K562 (cell line): Measurements from ENCODE around the gene MAP1LC3B2. TPM values are rescaled to one million over a fixed set of nuclear protein-coding genes. Genes with fewer than 3 reads are reported as not detected.

Source experiments
- ATAC-seq: fragments of 200-7000 bp; cut with Tn5 transposase; 3 replicates; pipeline ENCODE4 v1.9.1; 2020; ENCODE audit warnings: moderate library complexity
- BruUV-seq: library from RNA; stranded (reverse); fragments of 400-500 nt; replicated peaks from 2 replicates; lab custom pipeline; 2021; lab: Mats Ljungman, UMichigan
- CTCF ChIA-PET: fragments of 300-600 bp; formaldehyde crosslinking; extraction: SDS; loops from one replicate; lab custom pipeline; 2021; ENCODE audit warnings: low intra/inter-chr PET ratio; lab: Yijun Ruan, JAX
- POLR2A ChIA-PET: fragments of 300-600, 350-650 bp; sonication (Branson Sonifier 250); formaldehyde crosslinking; extraction: SDS; loops from one replicate; lab custom pipeline; 2021; ENCODE audit warnings: antibody characterized with exemption, inconsistent platforms; lab: Yijun Ruan, JAX
- DNase-seq, 4 experiments: peaks; one replicate each; pipeline versions ENCODE4 v3.0.0 to v3.0.0-alpha.2; 2011 to 2018; ENCODE audit warnings: low spot score in 3 of 4, mixed read lengths in 3 of 4; ENCODE audit errors: extremely low read depth in 1 of 4
- FAIRE-seq: peaks from 2 replicates; lab custom pipeline; 2011; peaks lifted over from hg19 to GRCh38; lab: Jason Lieb, UNC
- H2AFZ ChIP-seq: 2 replicates; pipeline ENCODE4 v1.6.0; 2011; ENCODE audit warnings: low read depth, low read length, control low read depth, inconsistent platforms
- H3K27ac ChIP-seq: fragments of 200-600 bp; 3 replicates; pipeline ENCODE4 v1.8.0; 2011; ENCODE audit warnings: low read depth, mild to moderate bottlenecking, control low read depth, inconsistent platforms, low read length, moderate library complexity, mixed read lengths; ENCODE audit errors: extremely low read depth
- H3K27me3 ChIP-seq, 2 experiments: fragments of 300-600 bp in 1 of 2; 2 replicates in 1 of 2; 3 replicates in 1 of 2; pipeline versions ENCODE4 v1.6.0 to v1.8.0; 2011; ENCODE audit warnings: inconsistent platforms in 2 of 2, low read length in 2 of 2, mild to moderate bottlenecking in 1 of 2, mixed read lengths in 1 of 2, moderate library complexity in 1 of 2; ENCODE audit not compliant: control insufficient read depth in 2 of 2, insufficient read depth in 2 of 2
- H3K36me3 ChIP-seq: fragments of 300-600 bp; 3 replicates; pipeline ENCODE4 v1.8.0; 2011; ENCODE audit warnings: mild to moderate bottlenecking, low read length, inconsistent platforms; ENCODE audit not compliant: control insufficient read depth, insufficient read depth
- H3K4me1 ChIP-seq, 2 experiments: fragments of 200-600 bp in 1 of 2; replicated peaks in 1 of 2; 2 replicates in 1 of 2; 3 replicates in 1 of 2; pipeline versions ENCODE4 v1.5.1 to v1.8.0; 2011; ENCODE audit warnings: inconsistent platforms in 2 of 2, low read length in 2 of 2, mild to moderate bottlenecking in 1 of 2, mixed read lengths in 1 of 2, moderate library complexity in 1 of 2; ENCODE audit not compliant: control insufficient read depth in 2 of 2, insufficient read depth in 2 of 2
- H3K4me2 ChIP-seq: 2 replicates; pipeline ENCODE4 v1.6.1; 2011; ENCODE audit warnings: low read length, control low read depth, inconsistent platforms, mixed read lengths; ENCODE audit not compliant: insufficient read depth
- H3K4me3 ChIP-seq: fragments of 200-600 bp; sonication (generic), shearing (Covaris generic); 2 replicates; pipeline ENCODE4 v1.5.1; 2016; ENCODE audit warnings: control low read depth, inconsistent platforms
- H3K79me2 ChIP-seq: fragments of 200-600 bp; 3 replicates; pipeline ENCODE4 v1.8.0; 2011; ENCODE audit warnings: low read length, inconsistent platforms; ENCODE audit not compliant: control insufficient read depth, insufficient read depth
- H3K9ac ChIP-seq, 2 experiments: 2 replicates each; pipeline versions ENCODE4 v1.6.0 to v1.6.1; 2011; ENCODE audit warnings: low read depth in 2 of 2, low read length in 2 of 2, control low read depth in 1 of 2, inconsistent platforms in 1 of 2, mild to moderate bottlenecking in 1 of 2, mixed read lengths in 1 of 2; ENCODE audit not compliant: insufficient read depth in 1 of 2
- H3K9me1 ChIP-seq: one replicate; pipeline ENCODE4 v1.6.0; 2011; ENCODE audit warnings: inconsistent platforms, mild to moderate bottlenecking, low read length, moderate library complexity; ENCODE audit not compliant: control insufficient read depth, insufficient read depth
- H3K9me3 ChIP-seq: replicated peaks from 2 replicates; pipeline ENCODE4 v1.5.1; 2011; ENCODE audit warnings: low read depth, low read length, inconsistent platforms; ENCODE audit not compliant: control insufficient read depth, insufficient read depth
- H4K20me1 ChIP-seq: replicated peaks from 2 replicates; pipeline ENCODE4 v1.6.1; 2011; ENCODE audit warnings: low read length, inconsistent platforms, mixed read lengths; ENCODE audit not compliant: control insufficient read depth, insufficient read depth
- ADNP ChIP-seq: fragments of 200-800 bp; sonication (Bioruptor generic); IDR thresholded peaks from 2 replicates; pipeline ENCODE4 v1.6.1; 2016; ENCODE audit warnings: missing genetic modification characterization, missing compliant biosample characterization
- BCOR ChIP-seq: fragments of 450-650 bp; IDR thresholded peaks from 2 replicates; pipeline ENCODE4 v1.6.1; 2016
- CHD4 ChIP-seq: fragments of 200-600 bp; sonication (generic); IDR thresholded peaks from 3 replicates; pipeline ENCODE4 v1.6.1; 2012; ENCODE audit warnings: low read depth, mild to moderate bottlenecking, mixed read lengths, low read length, inconsistent platforms; ENCODE audit not compliant: insufficient read depth, insufficient replicate concordance, poor library complexity, severe bottlenecking
- HIVEP1 ChIP-seq: fragments of 250-450 bp; sonication (Bioruptor Pico); IDR thresholded peaks from 2 replicates; pipeline ENCODE4 v1.4.0; 2020; ENCODE audit warnings: mild to moderate bottlenecking
- KDM1A ChIP-seq, 2 experiments: fragments of 450-650 bp; IDR thresholded peaks; 2 replicates each; pipeline ENCODE4 v1.6.1; 2016; ENCODE audit warnings: mild to moderate bottlenecking in 2 of 2
- MCM7 ChIP-seq, 2 experiments: fragments of 450-650 bp; IDR thresholded peaks; 2 replicates each; pipeline ENCODE4 v1.6.1; 2016 to 2018
- RBM25 ChIP-seq: fragments of 200-400 bp; formaldehyde crosslinking; IDR thresholded peaks from 2 replicates; pipeline ENCODE4 v1.6.1; 2018; ENCODE audit warnings: low read length, low read depth, moderate library complexity; ENCODE audit not compliant: severe bottlenecking
- SMAD4 ChIP-seq: fragments of 250-450 bp; sonication (Bioruptor Pico); conservative IDR thresholded peaks from 2 replicates; pipeline ENCODE4 v1.8.0; 2021; ENCODE audit warnings: inconsistent platforms, mild to moderate bottlenecking, moderate library complexity
- SMARCA5 ChIP-seq: fragments of 450-650 bp; IDR thresholded peaks from 2 replicates; pipeline ENCODE4 v1.6.1; 2016
- ZNF121 ChIP-seq: sonication (generic); formaldehyde crosslinking; conservative IDR thresholded peaks from 2 replicates; pipeline ENCODE4 v1.8.0; 2022; ENCODE audit warnings: missing genetic modification reagents
- WGBS: fragments of 100-300 bp; shearing (Covaris generic); methylation state at CpG from one replicate; pipeline ENCODE4 v1.1.6; 2016; ENCODE audit warnings: low coverage, mixed read lengths; ENCODE audit not compliant: insufficient coverage; ENCODE audit errors: missing lambda C conversion rate; 5-methylcytosine and 5-hydroxymethylcytosine counted together
- in situ Hi-C: fragments of 300-500 bp; cut with MboI; formaldehyde crosslinking; loops from 4 replicates; pipeline ENCODE4 v1.15.0; 2018; ENCODE audit warnings: inconsistent platforms, mixed read lengths
- intact Hi-C: fragments of 100-400 bp; cut with micrococcal nuclease; formaldehyde crosslinking; loops from 2 replicates; pipeline ENCODE4 v1.14.2; 2022
- polyA plus RNA-seq, 8 experiments: library from polyadenylated mRNA; depleted of rRNA in 4 of 8; stranded (reverse) in 5 of 8; unstranded in 3 of 8; fragments of >200 nt; fragmentation: Nextera tagmentation in 2 of 8; fragmentation: Illumina TruSeq in 1 of 8; extraction: Ambion mirVana in 2 of 8; extraction: Trizol in 1 of 8; gene quantifications; 2 replicates each; pipeline versions ENCODE4 v1.2.1 to v1.2.3, GENCODE V29; 2011 to 2014; ENCODE audit warnings: inconsistent platforms in 1 of 8, missing spikeins in 1 of 8
- total RNA-seq, 7 experiments: library from RNA; depleted of rRNA in 6 of 7; stranded (reverse); fragments of >200 nt in 6 of 7; fragmentation: Illumina TruSeq in 2 of 7; extraction: Trizol in 2 of 7; gene quantifications; 2 replicates each; pipeline versions ENCODE4 v1.2.1 to v1.2.3, GENCODE V29; 2011 to 2021; ENCODE audit warnings: low replicate concordance in 1 of 7
- TF ChIP-seq, protein P1 (sequence below): sonication (generic); formaldehyde crosslinking; IDR thresholded peaks from 2 replicates; pipeline ENCODE4 v1.8.0; 2022; ENCODE audit warnings: missing genetic modification reagents, mild to moderate bottlenecking, moderate library complexity, borderline replicate concordance

MAP1LC3B2 gene
- total and polyA plus RNA-seq, 9 of the 15 experiments (the other 6 are each of a cell fraction or from before 2014, with no cell fraction given), result 0.53 to 2.8 (median 0.76) TPM; not detected in 2

- H3K36me3 ChIP-seq, result no peaks in the 10 kb centered on the region
- TF ChIP-seq KDM1A (IDR thresholded peaks at IDR 0.05) (0 out of 4 replicates have a peak, but pooled peaks of 1 of the 2 experiments have one; percentile 7), ZNF121 (CRISPR knock-in tag) (peak; percentile 91), MCM7 (IDR thresholded peaks at IDR 0.05) (no peak), SMAD4 (CRISPR knock-in tag) (no peak), CHD4 (peak; percentile 34), HIVEP1 (CRISPR knock-in tag) (no peak), SMARCA5 (peak; percentile 62; the same call in 1 of the 2 replicates), ADNP (tag) (peak; percentile 64; the same call in 1 of the 2 replicates), RBM25 (peak; percentile 64), BCOR (peak; percentile 87)
- TF ChIP-seq, protein P1, sequence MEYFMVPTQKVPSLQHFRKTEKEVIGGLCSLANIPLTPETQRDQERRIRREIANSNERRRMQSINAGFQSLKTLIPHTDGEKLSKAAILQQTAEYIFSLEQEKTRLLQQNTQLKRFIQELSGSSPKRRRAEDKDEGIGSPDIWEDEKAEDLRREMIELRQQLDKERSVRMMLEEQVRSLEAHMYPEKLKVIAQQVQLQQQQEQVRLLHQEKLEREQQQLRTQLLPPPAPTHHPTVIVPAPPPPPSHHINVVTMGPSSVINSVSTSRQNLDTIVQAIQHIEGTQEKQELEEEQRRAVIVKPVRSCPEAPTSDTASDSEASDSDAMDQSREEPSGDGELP, result no peak
- TF ChIP-seq, all 486 proteins: peak for 7
- Histone ChIP-seq H3K9me1 (no peaks in the 10 kb centered on the region), H3K4me3 (no peak overlapping the region), H3K9me3 (no peaks in the 10 kb centered on the region), H3K9ac (no peak overlapping the region), H3K27ac (no peak overlapping the region), H3K4me1 (peaks cover 17 to 34% of the 10 kb centered on the region in 2 experiments), H4K20me1 (no peaks in the 10 kb centered on the region), H2AFZ (no peak overlapping the region), H3K27me3 (no peaks in the 10 kb centered on the region), H3K79me2 (no peaks in the 10 kb centered on the region), H3K4me2 (no peak overlapping the region)
- DNase-seq (no peak), FAIRE-seq (no peak), ATAC-seq (no peak)
- intact Hi-C loops (no loop called here), in situ Hi-C loops (no loop called here)
- BruUV-seq, result no TSS peak
- POLR2A ChIA-PET, result interaction anchor here (0.7 to 5.8 kb wide), 2 partner anchors 10 to 17 kb away, joined by 3 to 40 read pairs; partner anchors contain the start of gene MAP1LC3B2
- CTCF ChIA-PET, result no interaction called here
- 93% methylated on average over 8 of the region's 8 CpGs for WGBS
Measured at GRCh38 chr12:116541547-116542344, 17.4 kb upstream of the MAP1LC3B2 start.
